ENCODE data around the gene ZNF280D.

- TF ChIP-seq CTCF (IDR thresholded peaks at IDR 0.05 in 2 of 3, conservative IDR thresholded peaks at IDR 0.05 in 1 of 3; ENCODE audit: borderline replicate concordance in 1 of 3, insufficient read depth in 1 of 3, low read depth in 2 of 3, low read length in 2 of 3), result no peak
- TF ChIP-seq POLR2AphosphoS5 (IDR thresholded peaks at IDR 0.05; ENCODE audit: low read depth, low read length), result no peak
- TF ChIP-seq RAD21 (IDR thresholded peaks at IDR 0.05; ENCODE audit: low read depth), result no peak
- no peak for TF ChIP-seq ELF1 (IDR thresholded peaks at IDR 0.05; ENCODE audit: borderline replicate concordance, low read depth)
- TF ChIP-seq ZNF274 (IDR thresholded peaks at IDR 0.05; ENCODE audit: low read depth, low read length), result no peak
- TF ChIP-seq POLR2A (IDR thresholded peaks at IDR 0.05; ENCODE audit: borderline replicate concordance, extremely low read depth, insufficient read depth, insufficient read length), result no peak
Observed at GRCh38 chr15:56659197-56659596, 74.1 kb downstream of the ZNF280D start.
